Measurements from ENCODE around the gene HABP4.

The HABP4 gene

GRCh38 chr9:96497117-96497399 lies 47.1 kb downstream of the HABP4 start:
- TF ChIP-seq FOXP2 (optimal IDR thresholded peaks at IDR 0.05; ENCODE audit: borderline replicate concordance, extremely low read depth, extremely low read length, insufficient read depth) (no peak), POLR2AphosphoS5 (IDR thresholded peaks at IDR 0.05; ENCODE audit: low read depth, low read length) (no peak), TAF1 (IDR thresholded peaks at IDR 0.05; ENCODE audit: borderline replicate concordance, insufficient read depth, low read length) (no peak), SIN3A (IDR thresholded peaks at IDR 0.05; ENCODE audit: borderline replicate concordance, insufficient read depth, low read length) (no peak)
- TF ChIP-seq, protein P1, sequence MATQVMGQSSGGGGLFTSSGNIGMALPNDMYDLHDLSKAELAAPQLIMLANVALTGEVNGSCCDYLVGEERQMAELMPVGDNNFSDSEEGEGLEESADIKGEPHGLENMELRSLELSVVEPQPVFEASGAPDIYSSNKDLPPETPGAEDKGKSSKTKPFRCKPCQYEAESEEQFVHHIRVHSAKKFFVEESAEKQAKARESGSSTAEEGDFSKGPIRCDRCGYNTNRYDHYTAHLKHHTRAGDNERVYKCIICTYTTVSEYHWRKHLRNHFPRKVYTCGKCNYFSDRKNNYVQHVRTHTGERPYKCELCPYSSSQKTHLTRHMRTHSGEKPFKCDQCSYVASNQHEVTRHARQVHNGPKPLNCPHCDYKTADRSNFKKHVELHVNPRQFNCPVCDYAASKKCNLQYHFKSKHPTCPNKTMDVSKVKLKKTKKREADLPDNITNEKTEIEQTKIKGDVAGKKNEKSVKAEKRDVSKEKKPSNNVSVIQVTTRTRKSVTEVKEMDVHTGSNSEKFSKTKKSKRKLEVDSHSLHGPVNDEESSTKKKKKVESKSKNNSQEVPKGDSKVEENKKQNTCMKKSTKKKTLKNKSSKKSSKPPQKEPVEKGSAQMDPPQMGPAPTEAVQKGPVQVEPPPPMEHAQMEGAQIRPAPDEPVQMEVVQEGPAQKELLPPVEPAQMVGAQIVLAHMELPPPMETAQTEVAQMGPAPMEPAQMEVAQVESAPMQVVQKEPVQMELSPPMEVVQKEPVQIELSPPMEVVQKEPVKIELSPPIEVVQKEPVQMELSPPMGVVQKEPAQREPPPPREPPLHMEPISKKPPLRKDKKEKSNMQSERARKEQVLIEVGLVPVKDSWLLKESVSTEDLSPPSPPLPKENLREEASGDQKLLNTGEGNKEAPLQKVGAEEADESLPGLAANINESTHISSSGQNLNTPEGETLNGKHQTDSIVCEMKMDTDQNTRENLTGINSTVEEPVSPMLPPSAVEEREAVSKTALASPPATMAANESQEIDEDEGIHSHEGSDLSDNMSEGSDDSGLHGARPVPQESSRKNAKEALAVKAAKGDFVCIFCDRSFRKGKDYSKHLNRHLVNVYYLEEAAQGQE (IDR thresholded peaks at IDR 0.05; ENCODE audit: insufficient read depth in 1 of 2, low read depth in 2 of 2, low read length in 2 of 2), result no peak

- no peak for TF ChIP-seq POLR2AphosphoS5 (IDR thresholded peaks at IDR 0.05; ENCODE audit: low read depth, low read length)
These were observed 48.8 kb downstream of the HABP4 start for GRCh38 chr9:96498796-96499195.

GRCh38 chr9:96499257-96499656 lies 49.3 kb downstream of the HABP4 start:
- TF ChIP-seq POLR2AphosphoS5 (IDR thresholded peaks at IDR 0.05; ENCODE audit: low read depth, low read length), result no peak
- no peak for TF ChIP-seq TAF1 (IDR thresholded peaks at IDR 0.05; ENCODE audit: borderline replicate concordance, insufficient read depth, low read length)
- TF ChIP-seq, protein P1 (IDR thresholded peaks at IDR 0.05; ENCODE audit: insufficient read depth in 1 of 2, low read depth in 2 of 2, low read length in 2 of 2), result no peak
- no peak for TF ChIP-seq SIN3A (IDR thresholded peaks at IDR 0.05; ENCODE audit: borderline replicate concordance, insufficient read depth, low read length)
- TF ChIP-seq FOXP2 (optimal IDR thresholded peaks at IDR 0.05; ENCODE audit: borderline replicate concordance, extremely low read depth, extremely low read length, insufficient read depth), result no peak

DNA sequence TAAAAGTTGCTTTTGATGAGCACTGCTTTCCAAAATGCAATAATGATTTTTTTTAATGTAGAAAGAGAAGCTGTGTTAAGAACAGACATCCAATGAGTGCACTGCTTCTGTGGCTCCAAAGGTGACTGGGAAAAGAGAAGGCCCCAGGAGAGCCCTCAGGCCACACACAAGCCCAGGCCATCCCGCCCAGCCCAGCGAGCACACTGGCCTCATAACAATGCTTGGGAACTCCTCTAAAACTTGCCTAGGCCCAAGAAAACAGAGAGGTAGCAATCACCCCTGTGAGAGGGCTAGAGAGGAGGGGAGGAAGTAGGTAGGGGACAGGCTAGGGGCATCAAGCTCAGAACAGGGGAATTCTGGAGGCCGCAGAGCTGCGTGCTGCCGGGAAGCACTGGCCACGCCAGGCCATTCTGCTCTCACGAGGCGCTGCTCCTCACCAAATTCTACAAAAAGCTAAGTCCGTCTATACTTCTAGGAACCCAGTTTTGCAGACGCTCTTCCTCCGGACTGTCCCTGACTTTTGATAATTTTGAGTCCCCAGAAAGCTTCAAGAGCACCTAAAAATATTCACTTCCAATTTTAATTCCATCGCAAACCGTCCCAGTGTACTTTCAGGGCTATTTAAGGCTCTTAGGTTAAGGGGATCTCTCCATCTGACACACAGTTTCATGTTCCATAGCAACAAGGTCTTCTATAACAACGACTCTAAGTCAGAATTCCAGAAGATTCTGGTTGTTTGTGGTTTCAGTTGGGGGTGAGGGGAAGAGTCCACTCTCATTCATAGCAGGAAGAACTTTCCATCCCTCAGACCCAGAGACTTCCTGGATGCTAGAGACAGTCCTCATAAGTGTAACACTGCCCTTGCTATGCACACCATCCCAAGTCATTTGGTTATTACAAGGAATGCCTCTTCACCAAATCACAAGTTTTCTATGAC lies 51.0 kb downstream of the HABP4 start:
- TF ChIP-seq FOXP2 (optimal IDR thresholded peaks at IDR 0.05; ENCODE audit: borderline replicate concordance, extremely low read depth, extremely low read length, insufficient read depth), result no peak
- no peak for TF ChIP-seq POLR2AphosphoS5 (IDR thresholded peaks at IDR 0.05; ENCODE audit: low read depth, low read length)
- no peak for TF ChIP-seq TAF1 (IDR thresholded peaks at IDR 0.05; ENCODE audit: borderline replicate concordance, insufficient read depth, low read length)
- TF ChIP-seq, protein P1 (IDR thresholded peaks at IDR 0.05; ENCODE audit: insufficient read depth in 1 of 2, low read depth in 2 of 2, low read length in 2 of 2), result no peak
- TF ChIP-seq SIN3A (IDR thresholded peaks at IDR 0.05; ENCODE audit: borderline replicate concordance, insufficient read depth, low read length), result no peak

- TF ChIP-seq SIN3A (IDR thresholded peaks at IDR 0.05; ENCODE audit: borderline replicate concordance, insufficient read depth, low read length) (no peak), POLR2AphosphoS5 (IDR thresholded peaks at IDR 0.05; ENCODE audit: low read depth, low read length) (no peak), FOXP2 (optimal IDR thresholded peaks at IDR 0.05; ENCODE audit: borderline replicate concordance, extremely low read depth, extremely low read length, insufficient read depth) (no peak), TAF1 (IDR thresholded peaks at IDR 0.05; ENCODE audit: borderline replicate concordance, insufficient read depth, low read length) (no peak)
- TF ChIP-seq, protein P1 (IDR thresholded peaks at IDR 0.05; ENCODE audit: insufficient read depth in 1 of 2, low read depth in 2 of 2, low read length in 2 of 2), result no peak
These were observed 51.9 kb downstream of the HABP4 start for GRCh38 chr9:96501633-96502538.

Measured in PFSK-1 (cell line).